ENCODE results near the gene YTHDC2. TPM values are rescaled to one million over a fixed set of nuclear protein-coding genes. Genes with fewer than 3 reads are reported as not detected.

The YTHDC2 gene
- total RNA-seq, 2 experiments from 2014 or later = 33.9 to 41.7 TPM

DNA sequence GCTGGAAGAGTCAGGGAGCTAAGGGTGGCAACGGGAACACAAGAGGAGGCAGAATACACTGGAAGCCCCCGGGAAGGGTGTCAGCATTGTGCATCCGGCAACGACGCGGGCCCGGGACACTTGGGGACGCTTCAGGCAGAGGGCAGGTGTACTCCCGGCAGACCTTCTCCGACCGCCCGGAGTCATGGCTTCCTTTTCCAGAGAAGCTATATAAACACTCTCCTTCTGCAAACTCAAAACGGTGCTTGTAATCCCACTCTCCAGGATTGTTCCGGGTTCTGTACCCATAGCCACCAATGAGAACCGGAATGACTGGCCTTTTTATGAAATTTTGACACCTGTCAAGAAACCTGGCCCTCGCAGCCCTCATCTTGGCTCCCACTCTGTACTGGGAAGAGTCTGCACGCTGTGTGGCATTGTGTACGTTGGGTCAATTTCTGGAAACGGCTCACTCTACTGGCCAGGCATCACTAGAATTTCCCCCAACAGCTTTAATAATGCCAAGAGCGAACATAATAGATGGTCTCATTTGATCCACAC, 24.8 kb upstream of the YTHDC2 start:
- Mint-ChIP-seq H3K27me3 (peaks cover 82% of the 10 kb centered on the region), H3K27ac (no peak overlapping the region), H3K4me3 (peak overlapping the region; percentile 75), H3K9me3 (peaks cover 12% of the 10 kb centered on the region), H3K4me1 (ENCODE audit: low read depth) (peaks cover 18% of the 10 kb centered on the region), H3K36me3 (ENCODE audit: low read depth) (peaks cover 11% of the 10 kb centered on the region)
- intact Hi-C loops (cut with DNase I, micrococcal nuclease) = loop anchor here in 1 of 2 experiments (10.0 kb wide), 1 partner anchor 154 kb away; no protein-coding TSS in a partner anchor
- TF ChIP-seq, protein P1, sequence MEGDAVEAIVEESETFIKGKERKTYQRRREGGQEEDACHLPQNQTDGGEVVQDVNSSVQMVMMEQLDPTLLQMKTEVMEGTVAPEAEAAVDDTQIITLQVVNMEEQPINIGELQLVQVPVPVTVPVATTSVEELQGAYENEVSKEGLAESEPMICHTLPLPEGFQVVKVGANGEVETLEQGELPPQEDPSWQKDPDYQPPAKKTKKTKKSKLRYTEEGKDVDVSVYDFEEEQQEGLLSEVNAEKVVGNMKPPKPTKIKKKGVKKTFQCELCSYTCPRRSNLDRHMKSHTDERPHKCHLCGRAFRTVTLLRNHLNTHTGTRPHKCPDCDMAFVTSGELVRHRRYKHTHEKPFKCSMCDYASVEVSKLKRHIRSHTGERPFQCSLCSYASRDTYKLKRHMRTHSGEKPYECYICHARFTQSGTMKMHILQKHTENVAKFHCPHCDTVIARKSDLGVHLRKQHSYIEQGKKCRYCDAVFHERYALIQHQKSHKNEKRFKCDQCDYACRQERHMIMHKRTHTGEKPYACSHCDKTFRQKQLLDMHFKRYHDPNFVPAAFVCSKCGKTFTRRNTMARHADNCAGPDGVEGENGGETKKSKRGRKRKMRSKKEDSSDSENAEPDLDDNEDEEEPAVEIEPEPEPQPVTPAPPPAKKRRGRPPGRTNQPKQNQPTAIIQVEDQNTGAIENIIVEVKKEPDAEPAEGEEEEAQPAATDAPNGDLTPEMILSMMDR (IDR thresholded peaks at IDR 0.05) = no peak
- no peak overlapping the region for H3K27ac ChIP-seq (ENCODE audit: low read depth in 1 of 2, low read length in 2 of 2)
- ChIA-PET POLR2A (interaction anchor here (1.9 kb wide), 1 partner anchor 24 kb away, joined by 7 read pairs; the partner anchor contains the start of gene YTHDC2), CTCF (interaction anchor here (0.8 kb wide), 1 partner anchor 11 kb away, joined by 3 read pairs; no protein-coding TSS in a partner anchor)
- H3K36me3 ChIP-seq (ENCODE audit: insufficient read depth, low read length) = no peaks in the 10 kb centered on the region
- no peak for ATAC-seq (ENCODE audit: poor library complexity)
- H3K4me3 ChIP-seq (ENCODE audit: low read length) = peak overlapping the region; percentile 61
- H3K27me3 ChIP-seq (ENCODE audit: control insufficient read depth in 1 of 2, insufficient read depth in 2 of 2, low read length in 2 of 2) = peaks cover 53 to 57% of the 10 kb centered on the region in 2 experiments
- H3K9me3 ChIP-seq (ENCODE audit: control insufficient read depth in 1 of 2, insufficient read depth in 1 of 2, low read length in 2 of 2) = peaks cover 16 to 31% of the 10 kb centered on the region in 2 experiments
- H3K4me1 ChIP-seq (ENCODE audit: insufficient read depth, low read length) = peaks cover 24% of the 10 kb centered on the region
- DNase-seq = peak in 1 of 14 experiments; percentile 14

DNA sequence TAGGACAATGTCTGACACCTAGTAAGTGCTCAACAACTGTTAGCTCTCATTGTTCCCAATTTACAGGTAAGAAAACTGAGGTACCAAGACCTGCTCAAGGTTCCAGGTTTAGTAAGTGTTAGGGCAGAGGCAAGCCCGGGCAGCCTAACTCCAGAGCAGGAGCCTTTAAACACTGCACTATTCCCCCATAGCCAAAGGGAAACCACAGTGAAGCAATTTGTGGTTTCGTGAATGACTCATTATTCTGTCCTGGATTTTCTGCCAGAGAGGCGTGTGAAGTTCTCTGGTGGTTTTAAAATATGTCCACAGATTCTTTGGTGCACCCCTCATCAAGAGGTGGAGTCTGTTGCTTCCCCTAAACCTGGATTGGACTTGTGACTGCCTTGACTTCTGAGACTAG, 24.2 kb upstream of the YTHDC2 start:
- Mint-ChIP-seq H3K27me3 (peaks cover 80% of the 10 kb centered on the region), H3K9me3 (peaks cover 12% of the 10 kb centered on the region), H3K27ac (no peak overlapping the region), H3K4me3 (peak overlapping the region; percentile 52), H3K4me1 (ENCODE audit: low read depth) (peaks cover 18% of the 10 kb centered on the region), H3K36me3 (ENCODE audit: low read depth) (peaks cover 11% of the 10 kb centered on the region)
- peaks cover 16 to 31% of the 10 kb centered on the region in 2 experiments for H3K9me3 ChIP-seq (ENCODE audit: control insufficient read depth in 1 of 2, insufficient read depth in 1 of 2, low read length in 2 of 2)
- POLR2A ChIA-PET = interaction anchor here (1.9 kb wide), 1 partner anchor 24 kb away, joined by 7 read pairs; the partner anchor contains the start of gene YTHDC2
- TF ChIP-seq, protein P1 (IDR thresholded peaks at IDR 0.05) = no peak
- H3K27ac ChIP-seq (ENCODE audit: low read depth in 1 of 2, low read length in 2 of 2) = no peak overlapping the region
- peak; percentile 59 for ATAC-seq (ENCODE audit: poor library complexity)
- peaks cover 24% of the 10 kb centered on the region for H3K4me1 ChIP-seq (ENCODE audit: insufficient read depth, low read length)
- intact Hi-C loops (cut with DNase I, micrococcal nuclease) = loop anchor here in 1 of 2 experiments (10.0 kb wide), 1 partner anchor 154 kb away; no protein-coding TSS in a partner anchor
- CTCF ChIA-PET = interaction anchor here (0.8 kb wide), 1 partner anchor 11 kb away, joined by 3 read pairs; no protein-coding TSS in a partner anchor
- no peaks in the 10 kb centered on the region for H3K36me3 ChIP-seq (ENCODE audit: insufficient read depth, low read length)
- no peak overlapping the region for H3K4me3 ChIP-seq (ENCODE audit: low read length)
- H3K27me3 ChIP-seq (ENCODE audit: control insufficient read depth in 1 of 2, insufficient read depth in 2 of 2, low read length in 2 of 2) = peaks cover 53 to 55% of the 10 kb centered on the region in 2 experiments
- DNase-seq = peak in 3 of 14 experiments; percentile 30 to 71 (median 61)

DNA sequence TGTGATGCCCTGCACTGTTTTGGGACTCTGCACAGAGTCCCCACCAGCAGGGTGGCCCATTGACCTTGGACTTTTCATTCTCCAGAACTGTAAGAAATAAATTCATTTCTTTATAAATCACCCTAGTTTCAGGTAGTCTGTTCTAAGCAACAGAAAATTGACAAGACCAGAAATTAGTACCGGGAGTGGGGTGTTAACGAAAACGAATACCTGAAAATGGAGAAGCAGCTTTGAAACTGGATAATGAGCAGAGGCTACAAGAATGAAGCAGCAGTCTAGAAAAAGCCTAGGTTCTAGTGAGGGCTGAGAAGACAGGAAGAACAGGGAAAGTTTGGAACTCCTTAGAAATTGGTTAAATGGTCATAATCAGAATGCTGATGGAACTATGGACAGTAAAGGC, 23.2 kb upstream of the YTHDC2 start:
- H3K27ac Mint-ChIP-seq = no peak overlapping the region
- no peak overlapping the region for H3K4me3 ChIP-seq (ENCODE audit: low read length)
- peaks cover 12% of the 10 kb centered on the region for H3K9me3 Mint-ChIP-seq
- peaks cover 11% of the 10 kb centered on the region for H3K36me3 Mint-ChIP-seq (ENCODE audit: low read depth)
- H3K9me3 ChIP-seq (ENCODE audit: control insufficient read depth in 1 of 2, insufficient read depth in 1 of 2, low read length in 2 of 2) = peaks cover 16 to 31% of the 10 kb centered on the region in 2 experiments
- H3K27ac ChIP-seq (ENCODE audit: low read depth in 1 of 2, low read length in 2 of 2) = no peak overlapping the region
- no peak overlapping the region for H3K4me3 Mint-ChIP-seq
- peaks cover 52 to 53% of the 10 kb centered on the region in 2 experiments for H3K27me3 ChIP-seq (ENCODE audit: control insufficient read depth in 1 of 2, insufficient read depth in 2 of 2, low read length in 2 of 2)
- intact Hi-C loops (cut with DNase I, micrococcal nuclease) = no loop called here
- H3K4me1 ChIP-seq (ENCODE audit: insufficient read depth, low read length) = peaks cover 24% of the 10 kb centered on the region
- TF ChIP-seq, protein P1 (IDR thresholded peaks at IDR 0.05) = no peak
- POLR2A ChIA-PET = no interaction called here
- CTCF ChIA-PET = interaction anchor here (0.6 kb wide), 1 partner anchor 105 kb away, joined by 3 read pairs; no protein-coding TSS in a partner anchor
- H3K4me1 Mint-ChIP-seq (ENCODE audit: low read depth) = peaks cover 18% of the 10 kb centered on the region
- ATAC-seq (ENCODE audit: poor library complexity) (no peak), DNase-seq (no peak)
- H3K36me3 ChIP-seq (ENCODE audit: insufficient read depth, low read length) = no peaks in the 10 kb centered on the region
- H3K27me3 Mint-ChIP-seq = peaks cover 77% of the 10 kb centered on the region

Measured in CD4-positive, alpha-beta T cell (primary cell).